ENCODE data around the gene BANF1. TPM values are rescaled to one million over a fixed set of nuclear protein-coding genes. Genes with fewer than 3 reads are reported as not detected.

Gene BANF1
- total and polyA plus RNA-seq, 10 of the 15 experiments (the other 5 are each of a cell fraction or from before 2014, with no cell fraction given), result 99.0 to 574 (median 297) TPM

DNA sequence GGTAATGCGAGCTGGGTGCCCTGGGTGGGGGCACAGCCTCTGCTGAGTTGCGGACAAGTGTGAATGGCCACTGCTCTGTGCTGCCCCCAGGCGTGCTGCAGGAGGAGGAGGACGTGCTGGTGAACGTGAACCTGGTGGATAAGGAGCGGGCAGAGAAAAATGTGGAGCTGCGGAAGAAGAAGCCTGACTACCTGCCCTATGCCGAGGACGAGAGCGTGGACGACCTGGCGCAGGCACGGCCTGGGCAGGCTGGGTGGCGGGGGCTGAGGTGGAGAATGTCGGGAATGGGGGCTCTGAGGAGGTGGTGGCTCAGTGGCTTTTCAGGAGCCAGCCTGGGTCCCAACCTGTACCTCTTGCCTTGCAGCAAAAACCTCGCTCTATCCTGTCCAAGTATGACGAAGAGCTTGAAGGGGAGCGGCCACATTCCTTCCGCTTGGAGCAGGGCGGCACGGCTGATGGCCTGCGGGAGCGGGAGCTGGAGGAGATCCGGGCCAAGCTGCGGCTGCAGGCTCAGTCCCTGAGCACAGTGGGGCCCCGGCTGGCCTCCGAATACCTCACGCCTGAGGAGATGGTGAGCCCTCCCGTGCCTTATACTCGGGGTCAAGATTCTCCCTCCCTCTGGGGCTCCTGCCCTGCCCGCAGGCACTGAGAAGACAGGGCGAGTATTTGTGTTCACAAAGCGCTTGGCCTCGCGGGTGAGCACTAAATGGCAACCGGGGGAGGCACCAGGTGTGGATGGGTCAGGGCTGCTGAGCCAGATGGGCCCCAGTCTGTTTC, 36.1 kb upstream of the BANF1 start (continued):
- TF ChIP-seq NRF1 (conservative IDR thresholded peaks at IDR 0.05; ENCODE audit: low read depth, low read length), result no peak
- TF ChIP-seq ZNF622 (IDR thresholded peaks at IDR 0.05), result no peak
- TF ChIP-seq SMC3 (IDR thresholded peaks at IDR 0.05; ENCODE audit: borderline replicate concordance, low read length), result no peak
- TF ChIP-seq, protein P1, sequence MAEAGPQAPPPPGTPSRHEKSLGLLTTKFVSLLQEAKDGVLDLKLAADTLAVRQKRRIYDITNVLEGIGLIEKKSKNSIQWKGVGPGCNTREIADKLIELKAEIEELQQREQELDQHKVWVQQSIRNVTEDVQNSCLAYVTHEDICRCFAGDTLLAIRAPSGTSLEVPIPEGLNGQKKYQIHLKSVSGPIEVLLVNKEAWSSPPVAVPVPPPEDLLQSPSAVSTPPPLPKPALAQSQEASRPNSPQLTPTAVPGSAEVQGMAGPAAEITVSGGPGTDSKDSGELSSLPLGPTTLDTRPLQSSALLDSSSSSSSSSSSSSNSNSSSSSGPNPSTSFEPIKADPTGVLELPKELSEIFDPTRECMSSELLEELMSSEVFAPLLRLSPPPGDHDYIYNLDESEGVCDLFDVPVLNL (IDR thresholded peaks at IDR 0.05; ENCODE audit: low read depth, low read length), result no peak

GRCh38 chr11:65967329-65967934, 34.9 kb upstream of the BANF1 start:
- ChIA-PET CTCF (interaction anchor here (0.7 to 1.6 kb wide), 2 partner anchors 79 to 83 kb away, joined by 3 read pairs; no protein-coding TSS in a partner anchor), POLR2A (interaction anchor here (0.5 kb wide), 1 partner anchor 256 kb away, joined by 3 read pairs; no protein-coding TSS in a partner anchor), SMC1A (ENCODE audit: uncharacterized antibody, unreplicated experiment) (no interaction called here), RAD21 (ENCODE audit: unreplicated experiment) (no interaction called here)
- peaks cover 19% of the 10 kb centered on the region for H3K79me2 ChIP-seq (ENCODE audit: control insufficient read depth, insufficient read depth, low read length)
- in situ Hi-C loops (cut with MboI) (no loop called here), intact Hi-C loops (cut with micrococcal nuclease; ENCODE audit: unreplicated experiment) (no loop called here)
- H4K20me1 ChIP-seq (ENCODE audit: control insufficient read depth, insufficient read depth), result no peaks in the 10 kb centered on the region; the same call in 1 of the 2 replicates
- H3K36me3 ChIP-seq (ENCODE audit: control insufficient read depth in 2 of 2, insufficient read depth in 2 of 2, low read length in 1 of 2), result peaks cover 33 to 38% of the 10 kb centered on the region in 2 experiments; a peak in 3 of 4 replicates
- FAIRE-seq, result no peak
- peaks cover 3% of the 10 kb centered on the region; the same call in 1 of the 2 replicates for H3K4me1 ChIP-seq (ENCODE audit: control insufficient read depth, insufficient read depth, low read length)
- no peak overlapping the region for H3K4me3 ChIP-seq
- H3K4me2 ChIP-seq (ENCODE audit: control insufficient read depth, insufficient read depth), result no peak overlapping the region
- no peak overlapping the region for H3K9ac ChIP-seq (ENCODE audit: control insufficient read depth, insufficient read depth, low read length)
- WGBS (ENCODE audit: insufficient coverage, insufficient replicate concordance, low lambda C conversion rate, missing lambda C conversion rate), result 94% methylated on average over 20 of the region's 30 CpGs
- H2AFZ ChIP-seq (ENCODE audit: control insufficient read depth, low read depth, low read length), result no peak overlapping the region
- BruUV-seq (replicated peaks), result no TSS peak
- no peak for DNase-seq (ENCODE audit: low read depth, low spot score)
- H3K9me3 ChIP-seq (replicated peaks; ENCODE audit: control insufficient read depth, insufficient read depth, low read length), result no peaks in the 10 kb centered on the region
- H3K27me3 ChIP-seq (replicated peaks in 1 of 2; ENCODE audit: control insufficient read depth in 2 of 2, insufficient read depth in 2 of 2, low read length in 1 of 2), result no peaks in the 10 kb centered on the region
- ATAC-seq, result no peak
- no peak overlapping the region for H3K27ac ChIP-seq (ENCODE audit: control insufficient read depth, insufficient read depth)
- TF ChIP-seq, protein P2, sequence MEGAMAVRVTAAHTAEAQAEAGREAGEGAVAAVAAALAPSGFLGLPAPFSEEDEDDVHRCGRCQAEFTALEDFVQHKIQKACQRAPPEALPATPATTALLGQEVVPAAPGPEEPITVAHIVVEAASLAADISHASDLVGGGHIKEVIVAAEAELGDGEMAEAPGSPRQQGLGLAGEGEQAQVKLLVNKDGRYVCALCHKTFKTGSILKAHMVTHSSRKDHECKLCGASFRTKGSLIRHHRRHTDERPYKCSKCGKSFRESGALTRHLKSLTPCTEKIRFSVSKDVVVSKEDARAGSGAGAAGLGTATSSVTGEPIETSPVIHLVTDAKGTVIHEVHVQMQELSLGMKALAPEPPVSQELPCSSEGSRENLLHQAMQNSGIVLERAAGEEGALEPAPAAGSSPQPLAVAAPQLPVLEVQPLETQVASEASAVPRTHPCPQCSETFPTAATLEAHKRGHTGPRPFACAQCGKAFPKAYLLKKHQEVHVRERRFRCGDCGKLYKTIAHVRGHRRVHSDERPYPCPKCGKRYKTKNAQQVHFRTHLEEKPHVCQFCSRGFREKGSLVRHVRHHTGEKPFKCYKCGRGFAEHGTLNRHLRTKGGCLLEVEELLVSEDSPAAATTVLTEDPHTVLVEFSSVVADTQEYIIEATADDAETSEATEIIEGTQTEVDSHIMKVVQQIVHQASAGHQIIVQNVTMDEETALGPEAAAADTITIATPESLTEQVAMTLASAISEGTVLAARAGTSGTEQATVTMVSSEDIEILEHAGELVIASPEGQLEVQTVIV (IDR thresholded peaks at IDR 0.05; ENCODE audit: borderline replicate concordance, partially characterized antibody), result no peak
- no peak for TF ChIP-seq IRF5 (IDR thresholded peaks at IDR 0.05; ENCODE audit: borderline replicate concordance)
- no peak for TF ChIP-seq ASH2L (IDR thresholded peaks at IDR 0.05; ENCODE audit: borderline replicate concordance, low read depth)
- no peak for TF ChIP-seq SIX5 (IDR thresholded peaks at IDR 0.05; ENCODE audit: low read depth, low read length, severe bottlenecking)
- TF ChIP-seq, protein P3, sequence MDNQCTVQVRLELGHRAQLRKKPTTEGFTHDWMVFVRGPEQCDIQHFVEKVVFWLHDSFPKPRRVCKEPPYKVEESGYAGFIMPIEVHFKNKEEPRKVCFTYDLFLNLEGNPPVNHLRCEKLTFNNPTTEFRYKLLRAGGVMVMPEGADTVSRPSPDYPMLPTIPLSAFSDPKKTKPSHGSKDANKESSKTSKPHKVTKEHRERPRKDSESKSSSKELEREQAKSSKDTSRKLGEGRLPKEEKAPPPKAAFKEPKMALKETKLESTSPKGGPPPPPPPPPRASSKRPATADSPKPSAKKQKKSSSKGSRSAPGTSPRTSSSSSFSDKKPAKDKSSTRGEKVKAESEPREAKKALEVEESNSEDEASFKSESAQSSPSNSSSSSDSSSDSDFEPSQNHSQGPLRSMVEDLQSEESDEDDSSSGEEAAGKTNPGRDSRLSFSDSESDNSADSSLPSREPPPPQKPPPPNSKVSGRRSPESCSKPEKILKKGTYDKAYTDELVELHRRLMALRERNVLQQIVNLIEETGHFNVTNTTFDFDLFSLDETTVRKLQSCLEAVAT (IDR thresholded peaks at IDR 0.05), result no peak
- no peak for TF ChIP-seq FOXK2 (IDR thresholded peaks at IDR 0.05)
- TF ChIP-seq, protein P4, sequence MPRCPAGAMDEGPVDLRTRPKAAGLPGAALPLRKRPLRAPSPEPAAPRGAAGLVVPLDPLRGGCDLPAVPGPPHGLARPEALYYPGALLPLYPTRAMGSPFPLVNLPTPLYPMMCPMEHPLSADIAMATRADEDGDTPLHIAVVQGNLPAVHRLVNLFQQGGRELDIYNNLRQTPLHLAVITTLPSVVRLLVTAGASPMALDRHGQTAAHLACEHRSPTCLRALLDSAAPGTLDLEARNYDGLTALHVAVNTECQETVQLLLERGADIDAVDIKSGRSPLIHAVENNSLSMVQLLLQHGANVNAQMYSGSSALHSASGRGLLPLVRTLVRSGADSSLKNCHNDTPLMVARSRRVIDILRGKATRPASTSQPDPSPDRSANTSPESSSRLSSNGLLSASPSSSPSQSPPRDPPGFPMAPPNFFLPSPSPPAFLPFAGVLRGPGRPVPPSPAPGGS (IDR thresholded peaks at IDR 0.05; ENCODE audit: borderline replicate concordance, insufficient read depth, low read depth, low read length, poor library complexity, severe bottlenecking), result no peak
